22Rv1 (cell line): Measurements from ENCODE around the gene CELF4.

Source experiments
- H3K27ac ChIP-seq: fragments of 450-650 bp; 2 replicates; pipeline ENCODE4 v1.5.1; 2017
- ZFX ChIP-seq: fragments of 450-650 bp; IDR thresholded peaks from 2 replicates; pipeline ENCODE4 v1.6.1; 2017; ENCODE audit warnings: antibody characterized with exemption, borderline replicate concordance
- TF ChIP-seq, protein P1 (sequence below): fragments of 450-650 bp; IDR thresholded peaks from 2 replicates; pipeline ENCODE4 v1.5.1; 2017; ENCODE audit warnings: mild to moderate bottlenecking

The CELF4 gene

DNA sequence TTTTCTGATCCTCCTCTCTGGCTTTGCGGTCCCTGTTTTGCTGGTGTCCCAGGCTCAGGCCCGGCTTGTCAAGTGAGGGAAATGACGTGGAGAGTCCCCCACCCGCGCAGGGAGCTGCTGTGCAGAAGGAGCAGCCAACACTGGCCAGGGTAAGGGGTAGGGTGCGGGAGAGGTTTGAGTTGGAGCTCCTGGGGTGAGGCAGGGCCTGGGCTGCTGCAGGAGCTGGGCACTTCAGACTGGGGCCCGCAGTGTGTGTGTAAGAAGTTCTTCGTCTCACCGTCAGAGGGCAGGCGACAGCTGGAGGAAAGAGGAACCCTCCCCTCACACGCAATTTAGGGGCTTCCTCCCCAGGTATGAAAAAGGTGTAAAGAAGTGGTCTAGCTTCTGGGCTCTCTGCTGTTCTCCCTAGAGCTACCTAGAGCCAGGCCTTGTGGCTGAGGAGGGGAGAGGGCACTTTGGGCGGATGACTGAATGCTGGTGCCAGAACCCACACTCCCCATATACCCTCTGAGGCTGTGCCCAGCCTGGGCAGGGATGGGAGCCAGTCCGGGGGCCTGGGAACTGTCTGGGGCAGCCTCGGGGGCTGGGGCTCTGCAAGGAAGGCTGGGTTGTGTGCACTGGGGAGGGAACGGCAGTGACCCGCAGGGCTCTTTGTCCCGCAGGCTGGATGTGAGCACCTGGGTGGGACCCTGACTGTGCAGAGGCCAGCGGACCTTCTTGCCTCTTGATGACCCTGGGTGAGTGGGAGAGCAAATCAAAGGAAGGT is 11.8 kb downstream of the CELF4 start:
- no peak for TF ChIP-seq ZFX
- TF ChIP-seq, protein P1, sequence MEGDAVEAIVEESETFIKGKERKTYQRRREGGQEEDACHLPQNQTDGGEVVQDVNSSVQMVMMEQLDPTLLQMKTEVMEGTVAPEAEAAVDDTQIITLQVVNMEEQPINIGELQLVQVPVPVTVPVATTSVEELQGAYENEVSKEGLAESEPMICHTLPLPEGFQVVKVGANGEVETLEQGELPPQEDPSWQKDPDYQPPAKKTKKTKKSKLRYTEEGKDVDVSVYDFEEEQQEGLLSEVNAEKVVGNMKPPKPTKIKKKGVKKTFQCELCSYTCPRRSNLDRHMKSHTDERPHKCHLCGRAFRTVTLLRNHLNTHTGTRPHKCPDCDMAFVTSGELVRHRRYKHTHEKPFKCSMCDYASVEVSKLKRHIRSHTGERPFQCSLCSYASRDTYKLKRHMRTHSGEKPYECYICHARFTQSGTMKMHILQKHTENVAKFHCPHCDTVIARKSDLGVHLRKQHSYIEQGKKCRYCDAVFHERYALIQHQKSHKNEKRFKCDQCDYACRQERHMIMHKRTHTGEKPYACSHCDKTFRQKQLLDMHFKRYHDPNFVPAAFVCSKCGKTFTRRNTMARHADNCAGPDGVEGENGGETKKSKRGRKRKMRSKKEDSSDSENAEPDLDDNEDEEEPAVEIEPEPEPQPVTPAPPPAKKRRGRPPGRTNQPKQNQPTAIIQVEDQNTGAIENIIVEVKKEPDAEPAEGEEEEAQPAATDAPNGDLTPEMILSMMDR: peak; percentile 24
- H3K27ac ChIP-seq: no peak overlapping the region

DNA sequence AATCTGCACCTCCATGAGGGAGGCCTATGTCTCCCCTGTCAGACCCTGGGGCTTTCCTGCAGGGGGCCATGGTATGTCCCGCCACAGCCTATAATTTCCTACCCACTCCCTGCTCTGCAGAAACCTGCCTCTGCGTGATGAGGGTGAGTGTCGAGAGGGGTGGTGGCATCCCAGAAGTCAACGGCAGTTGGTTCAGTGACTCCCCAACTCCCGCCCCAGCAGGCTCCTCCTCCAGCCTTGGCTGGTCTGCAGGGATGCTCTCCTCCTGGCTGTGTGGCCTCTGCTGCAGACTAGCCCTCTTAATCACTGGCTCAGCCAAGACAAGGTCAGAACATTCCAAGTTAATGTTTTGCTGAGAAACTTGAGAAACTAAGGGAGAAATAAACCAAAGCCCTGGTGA is 13.3 kb downstream of the CELF4 start:
- TF ChIP-seq, protein P1: no peak
- no peak for TF ChIP-seq ZFX

DNA sequence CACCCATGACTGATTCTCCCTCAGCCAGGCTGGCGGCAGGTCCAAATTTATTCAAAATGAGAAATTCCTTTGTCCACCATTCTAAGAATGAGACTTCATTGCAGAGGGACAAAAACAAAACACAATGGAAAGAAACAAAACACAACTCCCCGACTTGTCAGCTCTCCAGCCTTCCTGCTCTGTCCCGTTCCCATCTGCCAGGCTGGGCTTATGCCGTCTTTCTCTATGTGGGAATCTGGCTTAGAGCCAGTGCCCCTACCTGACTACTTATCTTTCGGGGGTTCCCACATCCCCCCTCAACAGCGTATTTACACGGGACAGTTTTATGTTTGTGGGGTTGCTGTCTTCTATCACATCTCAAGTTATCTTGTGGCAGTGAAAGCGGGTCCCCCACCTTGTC is 13.8 kb downstream of the CELF4 start:
- TF ChIP-seq ZFX: no peak
- TF ChIP-seq, protein P1: no peak
- no peak overlapping the region for H3K27ac ChIP-seq

More for the DNA sequence above, 13.3 kb downstream of the CELF4 start:
- no peak overlapping the region for H3K27ac ChIP-seq

DNA sequence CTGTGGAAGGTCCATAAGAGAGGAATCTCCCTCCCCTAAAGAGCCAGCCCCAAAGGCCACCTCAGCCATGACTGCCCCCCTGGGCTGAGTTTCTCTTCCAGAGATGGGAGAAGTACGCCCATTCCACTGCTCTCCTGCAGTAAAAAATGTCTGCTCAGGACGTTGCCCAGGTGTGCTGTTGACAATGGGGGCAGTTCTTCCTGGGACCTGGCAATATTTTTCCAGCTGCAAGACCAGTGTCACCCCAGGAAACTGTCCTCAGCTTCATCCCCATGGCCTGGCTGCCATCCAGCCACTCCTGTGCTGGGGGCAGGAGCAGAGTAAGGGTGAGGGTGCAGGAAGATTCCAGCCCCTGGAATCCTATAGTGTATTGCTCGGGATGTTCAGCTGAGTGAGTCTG is 14.3 kb downstream of the CELF4 start:
- TF ChIP-seq ZFX: no peak
- TF ChIP-seq, protein P1: no peak
- H3K27ac ChIP-seq: no peak overlapping the region

DNA sequence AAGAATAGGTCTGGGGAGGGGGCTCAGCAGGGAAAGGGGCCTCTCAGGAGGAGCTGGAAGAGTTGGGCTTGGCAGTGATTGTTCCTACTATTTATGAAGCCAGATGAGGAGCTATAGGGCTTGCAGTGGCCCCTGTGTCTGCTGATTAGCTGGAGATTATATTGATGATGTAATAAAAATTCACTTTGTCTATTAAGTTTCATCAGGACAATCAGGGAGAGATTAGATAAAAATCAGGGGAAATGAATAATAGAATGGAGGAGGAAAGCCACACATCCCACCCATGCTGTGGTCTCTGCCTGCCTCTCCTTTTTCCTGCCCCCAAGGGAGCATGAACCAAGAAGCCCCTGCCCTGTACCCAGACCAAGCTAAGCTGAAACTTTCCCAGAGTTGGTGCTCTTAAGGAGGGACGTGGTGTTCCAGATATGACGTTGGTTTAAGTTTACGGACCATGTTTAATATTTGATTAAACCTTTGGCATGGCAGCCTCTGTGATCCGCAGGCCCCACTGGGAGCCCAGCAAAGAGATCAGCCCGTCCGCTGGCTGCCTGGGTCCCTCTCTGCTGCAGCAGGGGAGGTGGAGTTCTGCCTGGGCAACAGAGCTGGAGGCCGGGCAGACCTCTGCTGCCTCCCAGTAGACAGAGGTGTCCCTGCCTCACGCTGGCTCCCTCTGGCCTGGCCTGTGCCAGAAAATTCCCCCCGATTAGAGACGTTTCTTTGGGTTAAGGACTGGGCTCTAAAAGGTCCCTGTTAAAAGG is 15.3 kb downstream of the CELF4 start:
- TF ChIP-seq, protein P1: no peak
- TF ChIP-seq ZFX: no peak
- no peak overlapping the region for H3K27ac ChIP-seq

DNA sequence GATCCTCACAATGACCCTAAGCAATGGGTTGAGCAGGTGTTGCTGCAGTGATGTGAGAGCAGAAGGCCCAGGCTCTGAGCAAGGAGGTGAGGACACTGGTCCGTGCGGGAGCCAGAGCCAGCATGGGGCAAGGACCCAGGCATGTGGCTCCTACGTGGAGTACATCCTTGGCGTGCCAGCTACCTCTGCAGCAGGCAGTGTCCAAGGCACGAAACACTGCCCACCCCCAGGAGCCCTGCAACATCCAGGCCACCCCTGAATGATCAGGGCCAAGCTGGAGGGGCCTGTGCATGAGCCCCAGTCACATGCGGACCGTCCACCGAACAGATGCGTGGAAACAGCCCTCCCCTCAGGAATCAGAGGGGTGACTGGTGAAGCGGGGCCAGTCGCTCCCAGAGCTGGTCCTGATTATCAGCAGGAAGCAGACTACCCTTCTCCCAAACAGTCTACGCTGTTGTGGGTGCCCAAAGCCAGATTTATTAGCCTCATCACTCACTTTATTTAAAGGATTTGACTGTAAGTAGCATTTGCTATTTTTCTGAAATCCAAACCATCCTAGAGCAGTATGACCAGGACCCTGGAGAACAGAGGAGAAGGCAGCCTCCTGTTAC is 16.8 kb downstream of the CELF4 start:
- H3K27ac ChIP-seq: no peak overlapping the region
- TF ChIP-seq, protein P1: no peak
- TF ChIP-seq ZFX: no peak
